GM23338 (cell line): Measurements from ENCODE around the gene RNF32.

Experiments used
- CREB1 ChIP-seq: fragments of 250-450 bp; sonication (Bioruptor Pico); IDR thresholded peaks from 2 replicates; pipeline ENCODE4 v1.5.0; 2020; ENCODE audit warnings: low read depth, mild to moderate bottlenecking, moderate library complexity
- CTCF ChIP-seq, 2 experiments: fragments of 200-600 bp in 1 of 2; sonication (generic) in 1 of 2; conservative IDR thresholded peaks; 2 replicates each; pipeline versions ENCODE4 v1.5.1 to v1.6.1; 2016 to 2017; ENCODE audit warnings: antibody characterized with exemption in 2 of 2, low read depth in 2 of 2, mild to moderate bottlenecking in 2 of 2, moderate library complexity in 1 of 2
- ETS1 ChIP-seq: IDR thresholded peaks from 2 replicates; pipeline ENCODE4 v1.6.1; 2016; ENCODE audit warnings: antibody characterized with exemption
- EZH2 ChIP-seq: fragments of 200-600 bp; sonication (generic); IDR thresholded peaks from one replicate; pipeline ENCODE4 v1.8.0; 2017; ENCODE audit warnings: antibody characterized with exemption, mild to moderate bottlenecking, low read depth; ENCODE audit not compliant: unreplicated experiment
- EZH2phosphoT487 ChIP-seq: fragments of 200-600 bp; sonication (generic); IDR thresholded peaks from one replicate; pipeline ENCODE4 v1.8.1; 2018; ENCODE audit warnings: antibody characterized with exemption; ENCODE audit not compliant: unreplicated experiment
- JUNB ChIP-seq: IDR thresholded peaks from one replicate; pipeline ENCODE4 v1.6.1; 2016; ENCODE audit warnings: antibody characterized with exemption; ENCODE audit not compliant: unreplicated experiment
- POLR2AphosphoS5 ChIP-seq: IDR thresholded peaks from 2 replicates; pipeline ENCODE4 v1.6.1; 2016; ENCODE audit warnings: antibody characterized with exemption, low read depth
- REST ChIP-seq: IDR thresholded peaks from one replicate; pipeline ENCODE4 v1.6.1; 2018; ENCODE audit warnings: antibody characterized with exemption; ENCODE audit not compliant: unreplicated experiment
- STAT1 ChIP-seq: IDR thresholded peaks from one replicate; pipeline ENCODE4 v1.6.1; 2016; ENCODE audit warnings: antibody characterized with exemption; ENCODE audit not compliant: unreplicated experiment
- ZNF331 ChIP-seq: fragments of 250-450 bp; sonication (Bioruptor Pico); IDR thresholded peaks from 2 replicates; pipeline ENCODE4 v1.5.0; 2020; ENCODE audit warnings: low read depth, mild to moderate bottlenecking, moderate library complexity
- ZNF462 ChIP-seq: fragments of 250-450 bp; sonication (Bioruptor Pico); IDR thresholded peaks from 2 replicates; pipeline ENCODE4 v1.5.0; 2020; ENCODE audit warnings: mild to moderate bottlenecking, moderate library complexity

GRCh38 chr7:156669035-156669828 is 28.7 kb downstream of the RNF32 start:
- no peak for TF ChIP-seq CTCF (conservative IDR thresholded peaks at IDR 0.05; ENCODE audit: low read depth in 2 of 2)
- no peak for TF ChIP-seq POLR2AphosphoS5
- no peak for TF ChIP-seq EZH2phosphoT487
- TF ChIP-seq CREB1 (CRISPR knock-in tag) = no peak
- no peak for TF ChIP-seq EZH2
- TF ChIP-seq ETS1 = no peak
- no peak for TF ChIP-seq REST
- no peak for TF ChIP-seq JUNB
- TF ChIP-seq ZNF462 (CRISPR knock-in tag) = no peak
- TF ChIP-seq ZNF331 (CRISPR knock-in tag) = no peak
- TF ChIP-seq STAT1 = no peak
